NK-92 (cell line): Measurements from ENCODE around the gene NBPF12.
"Not testable (repeated sequence)": the region's sequence is repeated elsewhere in the genome, so short reads cannot be mapped to it uniquely, and the experiment has no call there.

Source experiments
- DNase-seq: peaks from one replicate; lab custom pipeline; 2025; ENCODE audit not compliant: unreplicated experiment; lab: John Stamatoyannopoulos, UW

NBPF12 gene, protein sequence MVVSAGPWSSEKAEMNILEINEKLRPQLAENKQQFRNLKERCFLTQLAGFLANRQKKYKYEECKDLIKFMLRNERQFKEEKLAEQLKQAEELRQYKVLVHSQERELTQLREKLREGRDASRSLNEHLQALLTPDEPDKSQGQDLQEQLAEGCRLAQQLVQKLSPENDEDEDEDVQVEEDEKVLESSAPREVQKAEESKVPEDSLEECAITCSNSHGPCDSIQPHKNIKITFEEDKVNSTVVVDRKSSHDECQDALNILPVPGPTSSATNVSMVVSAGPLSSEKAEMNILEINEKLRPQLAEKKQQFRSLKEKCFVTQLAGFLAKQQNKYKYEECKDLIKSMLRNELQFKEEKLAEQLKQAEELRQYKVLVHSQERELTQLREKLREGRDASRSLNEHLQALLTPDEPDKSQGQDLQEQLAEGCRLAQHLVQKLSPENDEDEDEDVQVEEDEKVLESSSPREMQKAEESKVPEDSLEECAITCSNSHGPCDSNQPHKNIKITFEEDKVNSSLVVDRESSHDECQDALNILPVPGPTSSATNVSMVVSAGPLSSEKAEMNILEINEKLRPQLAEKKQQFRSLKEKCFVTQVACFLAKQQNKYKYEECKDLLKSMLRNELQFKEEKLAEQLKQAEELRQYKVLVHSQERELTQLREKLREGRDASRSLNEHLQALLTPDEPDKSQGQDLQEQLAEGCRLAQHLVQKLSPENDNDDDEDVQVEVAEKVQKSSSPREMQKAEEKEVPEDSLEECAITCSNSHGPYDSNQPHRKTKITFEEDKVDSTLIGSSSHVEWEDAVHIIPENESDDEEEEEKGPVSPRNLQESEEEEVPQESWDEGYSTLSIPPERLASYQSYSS (N-terminal part only)

GRCh38 chr1:146938242-146938902 is at the start of gene NBPF12:
Gene NBPF12, plus strand, starts transcription at chr1:146938324. Its CDS starts 21,820 bp downstream, at chr1:146960144.
- not testable (repeated sequence) for DNase-seq

- not testable (repeated sequence) for DNase-seq
Observed at GRCh38 chr1:146891355-146891754, 46.8 kb upstream of the NBPF12 start.

- DNase-seq = not testable (repeated sequence)
Observed at GRCh38 chr1:146892331-146892730, 45.8 kb upstream of the NBPF12 start.

GRCh38 chr1:146907565-146908261 is 30.4 kb upstream of the NBPF12 start:
- DNase-seq = not testable (repeated sequence)

- DNase-seq = not testable (repeated sequence)
Observed at GRCh38 chr1:146912975-146913374, 25.1 kb upstream of the NBPF12 start.

DNA sequence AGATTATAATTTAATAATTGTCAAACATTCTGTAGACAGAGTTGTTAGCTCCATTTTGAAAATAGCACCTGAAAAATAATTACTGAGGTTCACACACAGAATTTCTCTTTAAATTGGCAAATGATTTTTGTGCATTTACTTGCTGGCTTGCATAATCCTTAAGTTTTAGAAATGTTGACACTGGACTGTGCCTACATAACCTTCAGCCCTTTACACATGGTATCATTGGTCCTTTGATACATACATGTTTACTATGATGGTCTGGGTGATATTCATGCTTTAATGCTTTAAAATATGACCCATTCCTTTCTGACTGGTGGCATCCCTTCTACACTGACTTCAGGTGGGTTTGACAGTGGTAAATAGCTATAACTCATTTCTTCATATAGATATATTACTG is 17.3 kb upstream of the NBPF12 start:
- DNase-seq = not testable (repeated sequence)

DNA sequence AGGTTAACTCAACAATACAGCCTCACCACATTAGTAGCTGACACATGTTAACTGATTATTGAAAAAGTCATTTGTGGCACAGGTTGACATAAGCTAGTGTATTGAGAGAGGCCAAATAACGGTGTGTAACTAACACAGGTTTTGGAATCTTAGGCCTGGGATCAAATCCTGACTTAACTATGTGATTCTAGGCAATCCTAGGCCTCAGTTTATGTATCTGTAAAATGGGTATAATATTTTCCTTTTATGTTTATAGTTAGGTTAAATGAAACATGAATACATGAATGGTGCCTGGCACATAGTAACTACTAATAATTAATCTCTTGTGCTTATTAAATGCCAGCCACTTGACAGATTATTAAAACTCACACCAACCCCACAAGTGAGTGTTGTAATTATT is 15.5 kb upstream of the NBPF12 start:
- not testable (repeated sequence) for DNase-seq

DNA sequence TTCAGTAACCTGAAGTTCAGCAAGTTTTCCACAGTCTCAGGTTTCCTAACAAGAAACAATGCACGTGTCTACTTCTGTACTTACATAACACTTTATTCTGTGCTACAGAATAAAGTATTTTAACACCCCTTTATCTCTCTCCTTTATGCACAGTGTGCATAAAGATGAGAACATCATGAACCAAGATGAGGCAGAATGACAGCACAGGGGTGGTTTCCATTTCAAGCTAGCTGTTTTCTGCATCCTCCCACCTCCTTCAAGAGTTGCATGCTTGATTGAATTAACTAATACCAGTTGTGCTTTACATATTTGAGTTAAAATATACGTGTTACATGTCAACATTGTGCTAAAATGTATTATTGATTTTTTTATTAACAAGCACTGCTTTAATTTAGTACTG is 14.0 kb upstream of the NBPF12 start:
- not testable (repeated sequence) for DNase-seq

DNA sequence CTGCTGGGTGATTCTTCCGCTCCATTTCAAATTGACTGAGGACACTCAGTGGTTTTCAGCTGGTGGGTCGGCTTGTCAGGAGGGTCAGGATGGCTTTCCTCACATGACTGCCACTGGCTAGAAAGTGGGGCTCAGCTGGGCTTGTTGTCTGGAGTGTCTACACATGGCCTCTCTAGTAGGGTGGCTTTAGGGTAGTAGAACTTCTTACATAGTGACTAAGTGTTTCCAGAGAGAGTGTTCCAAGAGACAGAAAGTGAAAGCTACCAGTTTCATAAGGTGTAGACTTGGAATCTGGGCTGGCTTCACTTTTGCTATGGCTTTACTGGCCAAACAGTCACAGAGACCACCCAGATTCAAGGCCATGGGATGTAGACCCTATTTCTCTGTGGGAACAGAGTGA is 11.7 kb upstream of the NBPF12 start:
- not testable (repeated sequence) for DNase-seq

- not testable (repeated sequence) for DNase-seq
Observed at GRCh38 chr1:146930225-146930624, 7.9 kb upstream of the NBPF12 start.

GRCh38 chr1:146934390-146935223 is 3.5 kb upstream of the NBPF12 start:
- not testable (repeated sequence) for DNase-seq

GRCh38 chr1:146937462-146937861 is 662 bp upstream of the NBPF12 start:
- not testable (repeated sequence) for DNase-seq

DNA sequence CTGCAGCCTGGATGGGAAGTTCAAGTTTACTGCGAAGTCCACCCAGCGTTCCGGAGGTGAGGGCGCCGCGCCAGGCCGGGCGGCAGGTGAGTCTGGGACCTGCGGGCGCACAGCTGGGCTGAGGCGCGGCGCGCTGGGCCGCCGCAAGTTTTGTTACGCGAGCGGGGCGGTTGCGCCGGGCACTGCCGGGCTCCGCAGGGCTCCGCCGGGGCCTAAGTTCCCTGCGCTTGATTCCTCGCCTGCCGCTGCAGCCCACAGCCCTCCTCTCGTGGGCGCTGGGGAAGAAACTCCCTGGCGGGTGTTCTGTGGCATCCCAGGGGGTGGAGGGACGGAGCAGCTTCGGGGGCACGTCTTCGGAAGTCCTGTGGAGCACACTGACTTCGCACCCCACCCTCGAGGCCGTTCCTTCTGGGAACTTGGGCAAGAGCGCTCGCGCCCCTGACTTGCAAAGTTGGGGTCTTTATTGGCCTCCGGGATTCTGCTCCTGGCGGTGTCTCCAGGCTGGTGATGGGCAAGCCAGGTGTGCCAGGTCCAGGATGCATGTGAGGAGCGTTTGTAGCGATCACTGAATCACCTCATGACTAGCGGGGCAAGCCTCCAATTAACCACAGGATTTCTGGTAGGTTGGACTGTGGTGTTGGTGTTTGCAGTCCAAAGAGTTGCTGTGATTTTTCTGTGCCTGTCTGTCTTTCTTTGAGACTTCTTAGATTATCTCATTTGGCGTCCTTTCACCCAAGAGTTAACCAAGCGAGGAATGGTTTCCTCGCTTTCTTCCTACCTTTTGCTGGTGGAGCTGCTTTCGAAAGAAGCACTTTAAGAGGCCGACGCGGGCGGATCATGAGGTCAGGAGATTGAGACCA is 1.0 kb downstream of the NBPF12 start:
- DNase-seq = not testable (repeated sequence)

- DNase-seq = not testable (repeated sequence)
Observed at GRCh38 chr1:146940293-146940692, 2.2 kb downstream of the NBPF12 start.

DNA sequence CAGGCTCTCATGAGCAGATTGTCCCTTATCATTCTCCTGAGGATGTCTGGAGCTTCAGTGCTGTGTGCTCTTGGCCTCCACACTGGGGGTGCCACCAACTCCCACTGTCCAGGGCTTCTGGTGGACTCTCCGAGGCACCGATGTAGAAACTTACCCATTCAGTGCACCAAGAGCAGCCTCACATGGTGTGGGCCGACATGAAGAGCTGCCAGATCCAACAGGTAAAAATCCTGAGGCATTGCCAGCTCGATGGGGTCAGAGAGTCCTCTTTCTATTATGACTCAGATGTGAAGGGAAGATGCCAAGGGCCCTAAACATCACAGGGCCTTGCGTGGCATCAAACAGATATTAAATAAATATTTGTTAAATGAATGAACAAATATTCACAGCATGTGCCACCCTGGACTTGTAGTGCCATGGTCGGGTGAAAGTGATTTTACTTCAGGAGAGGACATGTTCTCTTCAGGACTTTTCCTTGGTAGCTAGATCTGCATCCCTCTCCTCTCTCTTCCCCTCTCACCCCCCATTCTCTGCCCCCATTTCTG is 5.3 kb downstream of the NBPF12 start:
- not testable (repeated sequence) for DNase-seq

DNA sequence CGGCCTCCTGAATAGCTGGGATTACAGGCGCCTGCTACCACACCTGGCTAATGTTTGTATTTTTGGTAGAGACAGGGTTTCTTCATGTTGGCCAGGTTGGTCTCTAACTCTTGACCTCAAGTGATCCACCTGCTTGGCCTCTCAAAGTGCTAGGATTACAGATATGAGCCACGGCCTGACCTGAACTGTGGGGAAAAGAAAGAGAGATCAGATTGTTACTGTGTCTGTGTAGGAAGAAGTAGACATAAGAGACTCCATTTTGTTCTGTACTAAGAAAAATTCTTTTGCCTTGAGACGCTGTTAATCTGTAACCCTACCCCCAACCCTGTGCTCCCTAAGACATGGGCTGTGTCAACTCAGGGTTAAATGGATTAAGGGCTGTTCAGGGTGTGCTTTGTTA is 10.0 kb downstream of the NBPF12 start:
- DNase-seq = not testable (repeated sequence)

- DNase-seq = not testable (repeated sequence)
Observed at GRCh38 chr1:146964340-146964739, 26.2 kb downstream of the NBPF12 start.

GRCh38 chr1:146966351-146966750 is 28.2 kb downstream of the NBPF12 start:
- not testable (repeated sequence) for DNase-seq
